Heart left ventricle (tissue), 16 donors: ENCODE data around the gene POU3F3. TPM values are rescaled to one million over a fixed set of nuclear protein-coding genes. Genes with fewer than 3 reads are reported as not detected.

Experiments
- ATAC-seq, 4 donors: fragments of 200-7000 bp; cut with Tn5 transposase; one replicate each; pipeline ENCODE4 v1.9.1; 2020 to 2022; ENCODE audit warnings: moderate library complexity in 4 of 4, mild to moderate bottlenecking in 3 of 4, moderate number of reproducible peaks in 1 of 4
- DNase-seq, 5 donors: peaks; one replicate each; pipeline ENCODE4 v3.0.0-alpha.2; 2020
- H3K27ac ChIP-seq, 12 donors: fragments of 200-600 bp; sonication (generic) in 4 of 12; one replicate each; pipeline versions ENCODE4 v1.5.0 to v1.8.0; 2016 to 2022; ENCODE audit warnings: mild to moderate bottlenecking in 2 of 12
- H3K27me3 ChIP-seq, 9 donors: fragments of 200-600 bp; sonication (generic) in 2 of 9; one replicate each; pipeline versions ENCODE4 v1.5.1 to v1.8.0; 2016 to 2022; ENCODE audit warnings: mild to moderate bottlenecking in 3 of 9
- H3K36me3 ChIP-seq, 9 donors: fragments of 200-600 bp; sonication (generic) in 2 of 9; one replicate each; pipeline versions ENCODE4 v1.5.0 to v1.8.0; 2018 to 2022; ENCODE audit warnings: mild to moderate bottlenecking in 2 of 9
- H3K4me1 ChIP-seq, 12 donors: fragments of 200-600 bp; sonication (generic) in 4 of 12; one replicate each; pipeline versions ENCODE4 v1.5.0 to v1.8.0; 2016 to 2022; ENCODE audit warnings: mild to moderate bottlenecking in 3 of 12
- H3K4me3 ChIP-seq, 12 donors: fragments of 200-600 bp; sonication (generic) in 4 of 12; one replicate each; pipeline versions ENCODE4 v1.5.0 to v1.8.0; 2017 to 2022; ENCODE audit warnings: mild to moderate bottlenecking in 9 of 12, moderate library complexity in 4 of 12
- H3K9me3 ChIP-seq, 12 donors: fragments of 200-600 bp; sonication (generic) in 4 of 12; one replicate each; pipeline versions ENCODE4 v1.5.0 to v1.8.0; 2016 to 2022; ENCODE audit warnings: mild to moderate bottlenecking in 1 of 12
- POLR2A ChIP-seq, 2 donors: fragments of 450-650 bp; IDR thresholded peaks; one replicate each; pipeline ENCODE4 v1.6.1; 2017; ENCODE audit warnings: antibody characterized with exemption in 2 of 2, mild to moderate bottlenecking in 2 of 2, moderate library complexity in 2 of 2
- WGBS, 4 donors: extraction: QIAGEN DNeasy Blood & Tissue Kit in 2 of 4; methylation state at CpG; one replicate each; pipeline versions ENCODE4 v1.1.5 to v1.1.7; 2013 to 2018; 5-methylcytosine and 5-hydroxymethylcytosine counted together
- intact Hi-C, 10 donors: fragments of 100-400 bp; cut with DNase I; formaldehyde crosslinking; loops; one replicate each; pipeline versions ENCODE4 v1.11.1 to v1.14.2; 2022
- polyA plus RNA-seq, 2 donors: library from polyadenylated mRNA; stranded (reverse); fragments of 200-250 nt; gene quantifications; one replicate each; pipeline ENCODE4 v1.2.3, GENCODE V29; 2013
- total RNA-seq, 9 donors: library from RNA; depleted of rRNA in 2 of 9; stranded (reverse); fragments of >200 nt in 2 of 9; fragmentation: NEBNext Ultra II Directional in 3 of 9; extraction: Animal tissue kit (Norgen Biotek cat#: 25700) in 3 of 9; gene quantifications; one replicate each; pipeline versions ENCODE4 v1.1.0 to v1.2.4, GENCODE V29; 2016 to 2023
- TF ChIP-seq, protein P1 (sequence below), 12 donors: fragments of 200-600 bp; sonication (generic) in 4 of 12; IDR thresholded peaks; one replicate each; pipeline versions ENCODE4 v1.5.0 to v1.8.0; 2018 to 2022; ENCODE audit warnings: antibody characterized with exemption in 12 of 12, mild to moderate bottlenecking in 5 of 12
- donor health status: ischemic (EF 13 %, LVEDD 7.1; RV severe dilation, severe dysfunction).
- donor health status: healthy with polysubstance abuse.
- donor health status: DM: no; HTN: yes; CAD: no.
- donor health status: DM: no; HTN: no; CAD: no.
- donor health status: ischemic (EF 25% LVEDD 6.9; RV normal size, moderate dysfunction).
- donor health status: ischemic (EF 25% LVEDD 5.7; RV mildly dilated, moderate dysfunction).
- donor health status: healthy.
- donor health status: DM: yes; HTN: yes; CAD: no.
- donor health status: ischemic (EF 35%, LVEDD 5.7; RV mildly dilated, moderate dysfunction).
- donor health status: nonischemic (EF 11% LVEDD 7.7; RV severe dilation, severe dysfunction).
- donor health status: DM: yes; HTN: yes; CAD: no.
- donor health status: PGD.
- donor health status: ischemic (EF 29% LVEDD 5.4; RV normal size, mild dysfunction).
- donor health status: nonischemic (EF 23%, LVEDD 6.1; RV moderate dilation, normal function).

POU3F3 gene
- total and polyA plus RNA-seq, 11 donors, result 0.08 to 0.27 TPM; not detected in 9

DNA sequence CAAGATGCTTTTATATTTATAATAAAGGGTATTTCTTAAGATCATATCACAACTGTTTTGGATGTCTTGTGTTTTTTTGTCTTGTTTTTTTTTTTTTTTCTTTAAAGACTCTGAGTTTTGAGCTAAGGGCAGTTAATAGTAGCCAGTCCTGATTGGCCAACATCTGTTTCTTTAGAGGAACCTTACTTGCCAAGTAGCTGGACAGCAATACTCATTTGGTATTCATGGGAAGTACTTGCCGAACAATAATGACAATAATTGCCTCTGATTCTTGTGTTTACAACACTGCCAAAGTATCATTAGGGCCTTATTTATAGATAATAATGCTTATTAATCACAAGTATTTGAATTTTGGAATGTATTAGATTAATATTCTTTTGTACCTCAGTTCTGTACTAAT is 17.1 kb upstream of the POU3F3 start:
- no peak for ATAC-seq
- TF ChIP-seq, protein P1, sequence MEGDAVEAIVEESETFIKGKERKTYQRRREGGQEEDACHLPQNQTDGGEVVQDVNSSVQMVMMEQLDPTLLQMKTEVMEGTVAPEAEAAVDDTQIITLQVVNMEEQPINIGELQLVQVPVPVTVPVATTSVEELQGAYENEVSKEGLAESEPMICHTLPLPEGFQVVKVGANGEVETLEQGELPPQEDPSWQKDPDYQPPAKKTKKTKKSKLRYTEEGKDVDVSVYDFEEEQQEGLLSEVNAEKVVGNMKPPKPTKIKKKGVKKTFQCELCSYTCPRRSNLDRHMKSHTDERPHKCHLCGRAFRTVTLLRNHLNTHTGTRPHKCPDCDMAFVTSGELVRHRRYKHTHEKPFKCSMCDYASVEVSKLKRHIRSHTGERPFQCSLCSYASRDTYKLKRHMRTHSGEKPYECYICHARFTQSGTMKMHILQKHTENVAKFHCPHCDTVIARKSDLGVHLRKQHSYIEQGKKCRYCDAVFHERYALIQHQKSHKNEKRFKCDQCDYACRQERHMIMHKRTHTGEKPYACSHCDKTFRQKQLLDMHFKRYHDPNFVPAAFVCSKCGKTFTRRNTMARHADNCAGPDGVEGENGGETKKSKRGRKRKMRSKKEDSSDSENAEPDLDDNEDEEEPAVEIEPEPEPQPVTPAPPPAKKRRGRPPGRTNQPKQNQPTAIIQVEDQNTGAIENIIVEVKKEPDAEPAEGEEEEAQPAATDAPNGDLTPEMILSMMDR (IDR thresholded peaks at IDR 0.05), result no peak
- no peak for TF ChIP-seq POLR2A (IDR thresholded peaks at IDR 0.05)
- H3K27ac ChIP-seq, result no peak overlapping the region
- no peaks in the 10 kb centered on the region for H3K9me3 ChIP-seq
- no peak overlapping the region for H3K4me3 ChIP-seq
- DNase-seq, result no peak
- no peaks in the 10 kb centered on the region for H3K4me1 ChIP-seq
- intact Hi-C loops, result no loop called here
- 92 to 97% (median 94%) methylated on average over 1 of the region's 1 CpG for WGBS, 4 donors
- H3K36me3 ChIP-seq, result no peaks in the 10 kb centered on the region
- peaks cover 0 to 44% (median 22%) of the 10 kb centered on the region in 9 donors for H3K27me3 ChIP-seq

- Histone ChIP-seq H3K27ac (no peak overlapping the region), H3K4me1 (peaks cover 0 to 28% (median 8%) of the 10 kb centered on the region in 12 donors), H3K36me3 (no peaks in the 10 kb centered on the region), H3K27me3 (peaks cover 30 to 68% (median 48%) of the 10 kb centered on the region in 9 donors), H3K4me3 (no peak overlapping the region), H3K9me3 (no peaks in the 10 kb centered on the region)
- TF ChIP-seq POLR2A (IDR thresholded peaks at IDR 0.05), result no peak
- TF ChIP-seq, protein P1 (IDR thresholded peaks at IDR 0.05), result no peak
- WGBS, 4 donors, result 79 to 90% (median 86%) methylated on average over 1 of the region's 1 CpG
- ATAC-seq (no peak), DNase-seq (no peak)
- intact Hi-C loops, result no loop called here
These were observed 13.8 kb upstream of the POU3F3 start for GRCh38 chr2:104840156-104840555.

DNA sequence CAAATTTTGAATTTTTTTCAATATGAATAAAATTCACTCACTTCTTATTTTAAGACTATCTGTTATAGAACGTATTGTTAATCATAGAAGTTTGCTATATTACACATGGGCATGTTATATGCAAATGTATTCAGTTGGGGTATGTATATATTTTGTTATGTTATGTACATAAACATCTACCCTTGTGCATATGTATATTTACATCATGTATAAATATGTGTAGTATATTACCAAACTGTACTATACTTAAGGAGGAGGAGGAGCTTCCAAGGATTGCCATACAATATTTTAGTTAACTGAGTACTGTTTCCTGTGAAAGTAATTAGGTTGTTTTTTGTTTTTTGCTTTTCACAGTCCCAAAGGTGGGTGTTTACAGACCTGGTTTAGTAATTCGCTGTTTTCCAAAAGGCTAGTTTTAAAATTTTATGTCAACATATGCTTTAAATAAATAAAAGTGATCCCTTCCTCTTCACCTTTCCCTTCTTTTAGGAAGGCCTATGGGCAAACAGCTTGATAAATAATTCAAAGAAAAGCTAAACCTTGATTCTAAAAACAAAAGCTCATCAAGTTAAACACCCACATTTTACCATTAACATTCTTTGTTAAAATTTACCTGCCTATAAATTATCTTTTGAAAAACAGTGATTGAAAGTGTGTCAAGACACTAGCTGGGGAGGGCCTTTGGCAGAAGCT is 12.9 kb upstream of the POU3F3 start:
- no peak for TF ChIP-seq POLR2A (IDR thresholded peaks at IDR 0.05)
- TF ChIP-seq, protein P1 (IDR thresholded peaks at IDR 0.05), result no peak
- WGBS, 4 donors, result 80 to 86% (median 84%) methylated on average over 2 of the region's 2 CpGs
- H3K27me3 ChIP-seq, result peaks cover 36 to 74% (median 56%) of the 10 kb centered on the region in 9 donors

GRCh38 chr2:104841744-104842143 is 12.2 kb upstream of the POU3F3 start:
- H3K27me3 ChIP-seq, result peaks cover 40 to 81% (median 62%) of the 10 kb centered on the region in 9 donors

More for the DNA sequence above, 12.9 kb upstream of the POU3F3 start:
- no peak for DNase-seq
- no peaks in the 10 kb centered on the region for H3K9me3 ChIP-seq
- H3K4me3 ChIP-seq, result no peak overlapping the region
- no peak overlapping the region for H3K27ac ChIP-seq
- H3K4me1 ChIP-seq, result peaks cover 0 to 33% (median 10%) of the 10 kb centered on the region in 12 donors
- intact Hi-C loops, result no loop called here
- ATAC-seq, result no peak
- H3K36me3 ChIP-seq, result no peaks in the 10 kb centered on the region

More at GRCh38 chr2:104841744-104842143, 12.2 kb upstream of the POU3F3 start:
- peaks cover 0 to 33% (median 10%) of the 10 kb centered on the region in 12 donors for H3K4me1 ChIP-seq
- ATAC-seq, result no peak
- intact Hi-C loops, result no loop called here
- DNase-seq, result no peak
- 61 to 69% (median 64%) methylated on average over 2 of the region's 2 CpGs for WGBS, 4 donors
- no peaks in the 10 kb centered on the region for H3K9me3 ChIP-seq
- H3K4me3 ChIP-seq, result no peak overlapping the region
- TF ChIP-seq, protein P1 (IDR thresholded peaks at IDR 0.05), result no peak
- no peak for TF ChIP-seq POLR2A (IDR thresholded peaks at IDR 0.05)
- no peak overlapping the region for H3K27ac ChIP-seq
- no peaks in the 10 kb centered on the region for H3K36me3 ChIP-seq
